Naive B cell (primary cell): Measurements from ENCODE around the gene PDLIM4. TPM values are rescaled to one million over a fixed set of nuclear protein-coding genes. Genes with fewer than 3 reads are reported as not detected.
A peak's percentile ranks its signal among the peaks of the same experiment; 100 is the strongest.

Source experiments
- ATAC-seq, 2 donors: fragments of 150-1000 bp; cut with Tn5 transposase; 2 replicates each; pipeline ENCODE4 v1.10.0; 2021; ENCODE audit warnings: low read depth in 2 of 2, mild to moderate bottlenecking in 2 of 2, moderate library complexity in 2 of 2
- DNase-seq: peaks from one replicate; pipeline ENCODE4 v3.0.0; 2022
- H3K27ac Mint-ChIP-seq, 6 donors: one replicate each; pipeline ENCODE4 v1.8.0; 2020 to 2022; ENCODE audit warnings: mild to moderate bottlenecking in 6 of 6, mixed read lengths in 6 of 6, moderate library complexity in 5 of 6, inconsistent platforms in 2 of 6
- H3K27me3 Mint-ChIP-seq, 3 donors: one replicate each; pipeline ENCODE4 v1.8.0; 2021 to 2022; ENCODE audit warnings: mixed read lengths in 3 of 3, mild to moderate bottlenecking in 1 of 3
- H3K36me3 Mint-ChIP-seq, 2 donors: one replicate each; pipeline ENCODE4 v1.8.0; 2020 to 2022; ENCODE audit warnings: mixed read lengths in 2 of 2, inconsistent platforms in 1 of 2, mild to moderate bottlenecking in 1 of 2
- H3K4me1 Mint-ChIP-seq, 3 donors: one replicate each; pipeline ENCODE4 v1.8.0; 2020 to 2022; ENCODE audit warnings: mixed read lengths in 3 of 3, inconsistent platforms in 1 of 3, mild to moderate bottlenecking in 1 of 3, moderate library complexity in 1 of 3
- H3K4me3 Mint-ChIP-seq, 8 donors: one replicate each; pipeline ENCODE4 v1.8.0; 2020 to 2022; ENCODE audit warnings: mild to moderate bottlenecking in 8 of 8, mixed read lengths in 8 of 8, moderate library complexity in 8 of 8, inconsistent platforms in 2 of 8
- H3K9me3 Mint-ChIP-seq, 7 donors: one replicate each; pipeline ENCODE4 v1.8.0; 2020 to 2022; ENCODE audit warnings: mixed read lengths in 7 of 7, mild to moderate bottlenecking in 5 of 7, inconsistent platforms in 2 of 7, moderate library complexity in 1 of 7
- polyA plus RNA-seq, 6 donors: library from polyadenylated mRNA; unstranded; fragments of 300-500 nt; fragmentation: Illumina TruSeq; gene quantifications; one replicate each; pipeline ENCODE4 v1.2.3, GENCODE V29; 2021; ENCODE audit warnings: low read depth in 6 of 6

The PDLIM4 gene
- polyA plus RNA-seq, 6 donors from 2014 or later, result not detected

DNA sequence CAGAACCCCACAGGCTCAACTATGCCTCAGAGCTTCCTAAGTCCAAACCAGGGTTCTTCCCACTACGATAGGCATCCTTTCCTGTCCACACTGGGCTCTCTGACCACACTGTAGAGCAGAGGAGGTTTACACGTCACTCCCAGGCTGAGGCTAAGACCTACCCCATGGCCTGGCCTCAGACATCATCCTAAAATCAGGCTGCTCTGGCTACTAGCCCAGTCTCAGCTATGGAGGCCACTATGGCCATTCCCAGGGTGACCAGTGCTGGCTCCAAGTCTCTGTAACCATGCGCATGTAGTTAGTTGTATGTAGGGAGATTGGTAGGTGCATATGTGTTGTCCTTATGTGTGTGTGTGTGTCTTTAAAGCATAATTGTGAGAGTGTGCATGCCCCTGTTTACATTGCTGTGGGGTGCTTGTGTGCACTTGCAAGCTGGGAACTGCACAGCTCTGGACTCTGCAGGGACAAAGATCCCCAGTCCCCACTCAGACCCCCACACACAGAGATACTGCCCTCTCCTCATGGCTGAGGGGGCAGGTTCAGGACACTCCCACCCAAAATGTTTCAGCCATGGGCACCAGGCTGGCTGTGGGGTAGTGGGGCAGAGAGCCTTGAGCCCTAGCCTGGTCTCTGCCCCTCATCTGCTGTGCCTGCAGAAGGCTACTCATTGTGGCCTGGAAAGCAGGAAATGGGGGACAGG, 12.3 kb downstream of the PDLIM4 start:
- Mint-ChIP-seq H3K4me3 (no peak overlapping the region), H3K36me3 (no peaks in the 10 kb centered on the region), H3K4me1 (peaks cover 9 to 17% (median 14%) of the 10 kb centered on the region in 3 donors), H3K27me3 (peaks cover 18 to 35% (median 19%) of the 10 kb centered on the region in 3 donors), H3K27ac (peak overlapping the region in 1 of 6 donors; percentile 15), H3K9me3 (peaks cover 0 to 1% (median 0%) of the 10 kb centered on the region in 7 donors)
- DNase-seq (no peak), ATAC-seq (no peak)

DNA sequence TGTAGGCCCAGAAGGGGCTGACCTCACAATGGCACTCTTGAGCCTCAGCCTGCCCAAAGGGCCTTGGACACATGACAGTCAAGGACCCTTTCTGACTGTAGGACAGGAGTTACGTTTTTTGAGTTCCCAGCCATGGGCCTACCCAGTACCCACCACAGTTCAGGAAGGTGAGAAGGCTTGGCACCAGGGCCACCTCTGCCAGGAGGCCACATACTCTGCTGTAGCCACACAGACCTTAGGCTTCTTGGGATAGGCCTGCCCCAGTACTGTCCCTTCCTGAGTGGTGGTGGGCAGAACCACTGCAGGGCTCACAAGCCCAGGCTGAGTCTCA, 12.8 kb downstream of the PDLIM4 start:
- peaks cover 18 to 35% (median 19%) of the 10 kb centered on the region in 3 donors for H3K27me3 Mint-ChIP-seq
- H3K4me3 Mint-ChIP-seq, result peak overlapping the region in 1 of 8 donors; percentile 57
- H3K36me3 Mint-ChIP-seq, result no peaks in the 10 kb centered on the region
- ATAC-seq (no peak), DNase-seq (no peak)
- no peak overlapping the region for H3K27ac Mint-ChIP-seq
- peaks cover 9 to 17% (median 14%) of the 10 kb centered on the region in 3 donors for H3K4me1 Mint-ChIP-seq
- peaks cover 0 to 1% (median 0%) of the 10 kb centered on the region in 7 donors for H3K9me3 Mint-ChIP-seq

DNA sequence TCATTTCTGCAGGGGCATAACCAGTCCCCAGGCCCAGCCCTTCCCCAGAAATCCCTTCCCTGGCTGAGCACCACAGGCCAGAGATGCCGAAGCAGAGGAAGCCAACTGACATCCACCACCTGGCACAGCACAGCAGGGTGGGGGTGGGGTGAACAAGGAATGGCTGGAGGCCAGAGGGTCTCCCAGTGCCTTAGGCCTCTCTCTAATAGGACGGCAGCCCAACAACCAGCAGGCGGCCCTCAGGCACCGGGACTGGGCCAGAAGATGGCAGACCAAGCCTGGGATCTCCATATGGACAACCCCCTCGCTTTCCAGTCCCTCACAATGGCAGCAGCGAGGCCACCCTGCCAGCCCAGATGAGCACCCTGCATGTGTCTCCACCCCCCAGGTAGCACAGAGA, 13.2 kb downstream of the PDLIM4 start:
- no peaks in the 10 kb centered on the region for H3K36me3 Mint-ChIP-seq

DNA sequence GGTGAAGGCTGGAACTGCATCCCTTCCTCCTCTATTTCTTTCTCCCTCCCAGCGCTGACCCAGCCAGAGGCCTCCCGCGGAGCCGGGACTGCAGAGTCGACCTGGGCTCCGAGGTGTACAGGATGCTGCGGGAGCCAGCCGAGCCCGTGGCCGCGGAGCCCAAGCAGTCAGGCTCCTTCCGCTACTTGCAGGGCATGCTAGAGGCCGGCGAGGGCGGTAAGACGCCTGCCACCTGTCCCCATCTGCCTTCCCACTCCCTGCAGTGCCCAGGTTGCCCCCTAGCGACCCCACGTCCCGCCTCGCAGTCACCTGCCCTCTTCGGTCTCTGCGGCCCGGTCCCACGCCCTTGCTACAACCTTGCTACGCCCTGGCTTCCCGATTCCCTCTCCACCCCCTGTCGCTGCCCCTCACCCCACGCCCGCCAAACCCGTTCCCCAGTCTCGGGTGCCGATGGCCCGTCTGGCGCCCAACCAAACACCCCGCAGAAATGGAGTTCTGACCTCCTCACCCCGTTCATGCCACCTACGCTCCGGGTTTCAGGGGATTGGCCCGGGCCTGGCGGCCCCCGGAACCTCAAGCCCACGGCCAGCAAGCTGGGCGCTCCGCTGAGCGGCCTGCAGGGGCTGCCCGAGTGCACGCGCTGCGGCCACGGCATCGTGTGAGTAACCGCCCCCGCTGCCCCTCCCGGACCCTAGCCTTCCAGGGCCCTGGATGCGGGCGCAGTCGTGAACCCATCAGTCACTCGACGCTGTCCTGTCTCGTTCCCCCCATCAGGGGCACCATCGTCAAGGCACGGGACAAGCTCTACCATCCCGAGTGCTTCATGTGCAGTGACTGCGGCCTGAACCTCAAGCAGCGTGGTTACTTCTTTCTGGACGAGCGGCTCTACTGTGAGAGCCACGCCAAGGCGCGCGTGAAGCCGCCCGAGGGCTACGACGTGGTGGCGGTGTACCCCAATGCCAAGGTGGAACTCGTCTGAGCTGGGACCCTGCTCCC, 14.1 kb downstream of the PDLIM4 start:
- Mint-ChIP-seq H3K4me1 (peaks cover 9 to 17% (median 14%) of the 10 kb centered on the region in 3 donors), H3K4me3 (peak overlapping the region in 7 of 8 donors; percentile 56 to 86 (median 78)), H3K36me3 (no peaks in the 10 kb centered on the region), H3K27me3 (peaks cover 18 to 35% (median 19%) of the 10 kb centered on the region in 3 donors), H3K27ac (peak overlapping the region in 1 of 6 donors; percentile 69), H3K9me3 (peaks cover 0 to 1% (median 0%) of the 10 kb centered on the region in 7 donors)
- no peak for DNase-seq
- ATAC-seq, result peak; percentile 53 to 57

More for the DNA sequence above, 13.2 kb downstream of the PDLIM4 start:
- Mint-ChIP-seq H3K9me3 (peaks cover 0 to 1% (median 0%) of the 10 kb centered on the region in 7 donors), H3K4me1 (peaks cover 9 to 17% (median 14%) of the 10 kb centered on the region in 3 donors), H3K27me3 (peaks cover 18 to 35% (median 19%) of the 10 kb centered on the region in 3 donors), H3K27ac (peak overlapping the region in 1 of 6 donors; percentile 32), H3K4me3 (peak overlapping the region in 2 of 8 donors; percentile 39 to 57)
- ATAC-seq, result no peak
- DNase-seq, result no peak

DNA sequence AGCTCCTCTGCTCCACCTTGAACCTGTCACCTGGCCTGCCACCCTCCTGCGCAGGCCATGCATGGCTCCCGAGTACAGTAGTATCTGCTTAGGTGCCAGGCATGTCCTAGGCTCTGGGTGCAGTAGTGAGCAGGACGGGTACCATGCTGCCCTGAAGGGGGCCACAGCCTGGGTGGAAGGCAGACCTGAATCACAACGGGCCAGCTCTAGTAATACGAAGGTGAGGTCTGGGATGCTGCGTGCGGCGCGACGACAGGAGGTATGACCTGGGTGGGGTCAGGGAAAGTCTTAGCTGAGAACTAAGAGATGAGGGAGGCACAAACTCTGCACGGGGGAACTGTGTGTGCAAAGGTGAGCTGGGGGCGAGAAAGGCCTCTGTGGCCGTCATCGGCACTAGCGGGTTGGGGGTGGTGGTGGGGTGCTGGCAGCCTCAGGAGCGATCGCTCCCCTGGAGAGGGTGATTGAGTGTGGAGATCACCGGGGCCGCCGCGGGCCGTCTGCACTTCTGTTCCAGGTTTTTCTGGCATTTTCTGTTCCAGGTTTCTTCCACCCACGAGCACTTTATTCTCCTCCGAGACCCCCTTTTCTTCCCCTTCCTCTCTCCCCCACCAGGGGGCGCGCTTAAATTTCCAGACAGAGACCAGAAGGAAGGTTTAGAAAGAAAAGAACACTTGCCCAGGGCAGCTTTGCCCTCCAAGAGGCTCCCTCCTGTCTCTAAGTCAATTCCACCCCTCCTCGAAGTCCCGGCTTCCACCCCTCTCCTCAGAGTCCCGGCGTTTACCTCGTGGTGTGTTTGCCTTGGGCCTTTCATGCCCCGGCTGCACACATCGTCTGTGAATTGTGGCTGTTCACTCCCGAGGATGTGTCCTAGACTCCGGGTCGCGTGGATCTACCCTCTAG, 15.1 kb downstream of the PDLIM4 start:
- Mint-ChIP-seq H3K27ac (peak overlapping the region in 1 of 6 donors; percentile 69), H3K4me1 (peaks cover 9 to 14% (median 13%) of the 10 kb centered on the region in 3 donors), H3K36me3 (no peaks in the 10 kb centered on the region), H3K4me3 (peak overlapping the region in 6 of 8 donors; percentile 41 to 78 (median 61)), H3K27me3 (peaks cover 18 to 35% (median 19%) of the 10 kb centered on the region in 3 donors), H3K9me3 (peaks cover 0 to 1% (median 0%) of the 10 kb centered on the region in 7 donors)
- DNase-seq (peak; percentile 55), ATAC-seq (peak; percentile 52 to 55)

DNA sequence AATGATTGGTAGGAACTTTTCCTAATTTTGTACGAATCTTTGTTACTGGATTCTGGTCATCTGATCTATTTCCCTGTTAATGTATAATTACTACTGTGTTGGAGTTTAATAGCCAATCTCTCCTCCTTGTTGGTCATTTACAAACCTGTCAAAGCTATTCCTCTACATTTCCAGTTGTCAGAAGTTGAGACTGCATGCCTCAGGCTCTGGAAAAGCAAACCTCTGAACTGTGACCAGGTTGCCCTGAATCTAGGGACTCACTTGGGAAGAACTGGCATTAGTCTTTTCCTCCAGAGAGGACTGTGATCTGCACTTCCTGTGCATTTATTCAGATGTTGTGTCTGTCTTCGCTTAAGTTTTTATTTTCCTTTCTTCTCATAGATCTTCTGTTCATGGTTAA, 16.1 kb downstream of the PDLIM4 start:
- Mint-ChIP-seq H3K27me3 (peaks cover 18 to 35% (median 19%) of the 10 kb centered on the region in 3 donors), H3K9me3 (peaks cover 0 to 1% (median 0%) of the 10 kb centered on the region in 7 donors), H3K27ac (peak overlapping the region in 1 of 6 donors; percentile 5), H3K4me1 (peaks cover 9 to 14% (median 12%) of the 10 kb centered on the region in 3 donors), H3K36me3 (no peaks in the 10 kb centered on the region), H3K4me3 (peak overlapping the region in 1 of 8 donors; percentile 25)
- no peak for DNase-seq
- no peak for ATAC-seq

DNA sequence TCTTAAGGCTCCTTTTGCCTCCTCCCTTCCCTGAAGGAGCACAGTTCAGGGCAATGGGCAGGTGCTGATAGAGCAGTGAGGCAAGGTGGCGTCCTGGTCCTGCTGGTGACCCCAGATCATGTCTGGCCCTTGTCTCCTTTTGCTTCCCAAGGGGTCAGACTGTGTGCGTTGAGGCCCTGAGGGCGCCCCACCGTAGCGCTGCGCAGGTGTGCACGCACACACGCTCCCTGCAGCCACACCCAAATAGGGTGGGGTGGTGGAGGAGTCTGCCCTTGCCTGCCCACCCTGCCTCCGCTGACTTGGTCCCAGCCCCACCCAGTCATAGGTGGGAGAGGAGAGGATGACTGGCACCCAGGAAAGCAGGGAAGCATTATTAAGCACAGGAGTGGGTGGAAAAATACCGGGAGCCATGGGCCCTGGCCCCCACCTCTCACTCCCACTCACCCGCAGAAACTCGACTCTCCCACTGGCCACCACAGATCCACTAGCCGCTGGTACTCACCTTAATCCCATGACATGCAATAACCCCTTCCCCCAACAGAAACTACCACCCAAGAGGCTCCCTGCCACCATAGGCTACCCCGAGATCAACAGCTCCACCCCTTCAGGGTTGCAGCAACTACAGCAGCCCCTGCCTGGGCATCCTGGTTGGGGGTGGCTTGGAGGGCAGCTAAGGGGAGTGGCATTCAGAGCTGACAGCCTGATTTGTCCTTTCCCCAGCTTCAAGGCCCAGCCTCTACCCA, 16.7 kb downstream of the PDLIM4 start:
- H3K27ac Mint-ChIP-seq, result no peak overlapping the region
- no peak for ATAC-seq
- H3K4me1 Mint-ChIP-seq, result peaks cover 9 to 14% (median 12%) of the 10 kb centered on the region in 3 donors
- DNase-seq, result no peak
- H3K4me3 Mint-ChIP-seq, result peak overlapping the region in 1 of 8 donors; percentile 25
- peaks cover 18 to 35% (median 19%) of the 10 kb centered on the region in 3 donors for H3K27me3 Mint-ChIP-seq
- H3K9me3 Mint-ChIP-seq, result peaks cover 0 to 1% (median 0%) of the 10 kb centered on the region in 7 donors
- no peaks in the 10 kb centered on the region for H3K36me3 Mint-ChIP-seq

DNA sequence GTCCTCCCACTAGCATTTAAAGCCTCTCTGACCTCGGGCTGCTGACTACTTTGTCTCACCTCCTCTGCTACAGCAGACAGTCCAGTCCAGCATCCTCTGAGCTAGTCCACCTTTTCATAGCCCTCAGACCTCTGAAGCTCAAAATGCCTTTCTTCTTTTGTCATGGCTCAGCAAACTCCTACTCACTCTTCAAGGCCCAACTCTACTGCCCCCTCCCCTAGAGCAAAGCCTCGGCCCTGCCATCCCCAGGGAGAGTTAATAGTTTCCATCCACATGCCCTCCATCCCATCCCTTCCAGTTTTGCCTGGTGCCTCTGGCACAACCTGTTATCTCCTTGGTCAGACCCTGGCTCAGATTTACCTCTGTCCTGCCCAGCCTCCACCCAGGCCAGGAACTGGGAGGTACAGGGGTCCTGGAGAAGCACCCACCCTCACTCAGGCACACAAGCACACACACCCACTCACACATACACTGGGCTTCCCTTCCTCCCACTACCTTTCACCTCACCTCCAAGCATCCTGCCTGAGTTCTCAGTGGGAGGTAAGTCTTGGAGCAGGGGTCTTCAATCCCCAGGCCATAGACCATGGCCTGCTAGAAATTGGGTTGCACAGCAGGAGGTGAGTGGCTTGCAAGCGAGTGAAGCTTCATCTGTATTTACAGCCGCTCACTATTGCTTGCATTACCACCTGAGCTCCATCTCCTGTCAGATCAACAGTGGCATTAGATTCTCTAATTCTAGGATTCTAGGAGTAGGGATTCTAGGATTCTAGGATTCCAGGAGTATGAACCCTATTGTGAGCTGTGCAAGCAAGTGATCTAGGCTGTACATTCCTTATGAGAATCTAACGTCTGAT, 18.1 kb downstream of the PDLIM4 start:
- peak overlapping the region in 1 of 6 donors; percentile 27 for H3K27ac Mint-ChIP-seq
- H3K9me3 Mint-ChIP-seq, result peaks cover 0 to 1% (median 0%) of the 10 kb centered on the region in 7 donors
- H3K4me3 Mint-ChIP-seq, result no peak overlapping the region
- ATAC-seq (no peak), DNase-seq (no peak)
- no peaks in the 10 kb centered on the region for H3K36me3 Mint-ChIP-seq
- peaks cover 9 to 14% (median 13%) of the 10 kb centered on the region in 3 donors for H3K4me1 Mint-ChIP-seq
- H3K27me3 Mint-ChIP-seq, result peaks cover 19 to 35% (median 19%) of the 10 kb centered on the region in 3 donors

DNA sequence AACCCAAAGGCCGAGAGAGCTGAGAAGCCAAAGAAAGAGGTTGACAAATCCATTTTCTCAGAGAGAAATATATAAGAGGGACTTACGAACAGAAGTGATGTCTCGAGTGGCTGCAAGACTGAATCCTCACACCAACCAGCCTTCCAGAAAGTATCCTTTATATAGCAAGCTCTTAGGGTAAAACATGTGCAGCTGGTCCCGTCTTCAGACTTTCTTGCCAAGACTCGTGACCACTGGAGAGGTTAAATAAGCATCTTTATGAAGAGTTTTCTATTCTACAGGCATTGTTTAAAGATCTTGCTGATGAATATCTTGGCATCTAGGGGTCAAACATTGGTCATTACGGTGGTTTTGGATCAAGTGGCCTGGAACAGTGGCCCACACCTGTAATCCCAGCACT, 19.8 kb downstream of the PDLIM4 start:
- Mint-ChIP-seq H3K4me3 (no peak overlapping the region), H3K9me3 (no peaks in the 10 kb centered on the region), H3K27ac (peak overlapping the region in 1 of 6 donors; percentile 4), H3K27me3 (peaks cover 16 to 26% (median 21%) of the 10 kb centered on the region in 3 donors), H3K4me1 (peaks cover 6 to 11% (median 9%) of the 10 kb centered on the region in 3 donors), H3K36me3 (no peaks in the 10 kb centered on the region)
- no peak for DNase-seq
- no peak for ATAC-seq

DNA sequence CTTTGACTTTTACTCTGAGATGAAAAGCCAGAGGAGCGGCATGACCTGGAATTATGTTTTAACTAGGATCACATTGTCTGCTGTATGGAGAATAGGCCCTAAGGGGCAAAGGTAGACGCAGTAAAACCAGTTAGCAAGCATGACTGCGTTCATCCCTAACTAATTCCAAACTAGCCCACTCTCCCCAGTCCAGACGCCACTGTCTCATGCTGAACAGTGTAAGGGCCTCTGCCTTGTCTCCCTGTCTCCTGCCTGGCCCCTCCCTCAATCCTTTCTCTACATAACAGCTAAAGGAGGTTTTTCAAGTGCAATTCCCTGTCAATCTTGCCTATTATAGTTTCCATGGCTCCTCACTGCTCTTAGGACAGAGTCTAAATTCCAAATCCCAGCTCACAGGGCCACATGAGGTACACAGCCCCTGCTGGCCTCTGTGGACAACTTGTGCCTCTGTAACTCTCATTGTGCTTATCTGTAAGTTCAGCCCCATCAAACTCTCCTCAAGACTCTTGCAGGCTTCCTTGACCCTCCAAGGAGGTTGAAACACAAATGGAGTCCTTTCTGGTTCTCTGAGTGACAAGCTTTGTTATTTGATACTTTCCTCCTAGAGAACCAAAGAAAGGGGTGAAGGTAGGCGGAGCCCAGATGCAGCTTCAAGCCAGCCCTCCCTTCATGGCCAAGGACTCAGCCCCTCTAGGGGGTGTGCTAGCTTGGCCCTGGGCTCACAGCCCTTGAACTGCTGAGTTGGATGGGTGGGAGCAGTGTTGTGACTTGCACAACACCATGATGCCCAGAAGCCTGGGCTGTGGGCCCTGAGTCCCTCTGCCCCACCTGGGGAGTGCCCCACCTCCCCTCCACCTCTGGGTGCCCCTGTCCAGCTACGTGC, 20.7 kb downstream of the PDLIM4 start:
- ATAC-seq (no peak), DNase-seq (no peak)
- peaks cover 0 to 6% (median 4%) of the 10 kb centered on the region in 3 donors for H3K4me1 Mint-ChIP-seq
- H3K4me3 Mint-ChIP-seq, result no peak overlapping the region
- H3K9me3 Mint-ChIP-seq, result no peaks in the 10 kb centered on the region
- H3K27me3 Mint-ChIP-seq, result peaks cover 7 to 16% (median 14%) of the 10 kb centered on the region in 3 donors
- no peaks in the 10 kb centered on the region for H3K36me3 Mint-ChIP-seq
- H3K27ac Mint-ChIP-seq, result peak overlapping the region in 1 of 6 donors; percentile 42
